Measurements from ENCODE around the gene TRAF3IP1. TPM values are rescaled to one million over a fixed set of nuclear protein-coding genes. Genes with fewer than 3 reads are reported as not detected.

The TRAF3IP1 gene
- total RNA-seq, 1 donor from 2014 or later = 21.7 TPM

GRCh38 chr2:238412067-238412767 is 91.9 kb downstream of the TRAF3IP1 start:
- DNase-seq (no peak), ATAC-seq (no peak)
- H3K27ac ChIP-seq = no peak overlapping the region
- TF ChIP-seq CTCF (IDR thresholded peaks at IDR 0.05) = no peak
- no peak overlapping the region for H3K4me3 ChIP-seq
- intact Hi-C loops (cut with DNase I) = no loop called here
- no peaks in the 10 kb centered on the region for H3K27me3 ChIP-seq (ENCODE audit: low read depth)
- H3K4me1 ChIP-seq = no peaks in the 10 kb centered on the region
- H3K36me3 ChIP-seq = no peaks in the 10 kb centered on the region
- H3K9me3 ChIP-seq = no peaks in the 10 kb centered on the region

- no peak for ATAC-seq
- no peak for DNase-seq
- TF ChIP-seq CTCF (IDR thresholded peaks at IDR 0.05) = no peak
- no peaks in the 10 kb centered on the region for H3K9me3 ChIP-seq
- H3K4me1 ChIP-seq = no peaks in the 10 kb centered on the region
- no peak overlapping the region for H3K27ac ChIP-seq
- no peaks in the 10 kb centered on the region for H3K36me3 ChIP-seq
- H3K4me3 ChIP-seq = no peak overlapping the region
- no peaks in the 10 kb centered on the region for H3K27me3 ChIP-seq (ENCODE audit: low read depth)
- intact Hi-C loops (cut with DNase I) = no loop called here
Measured at GRCh38 chr2:238413368-238413767, 93.0 kb downstream of the TRAF3IP1 start.

- Histone ChIP-seq H3K27ac (no peak overlapping the region), H3K27me3 (ENCODE audit: low read depth) (no peaks in the 10 kb centered on the region), H3K4me1 (no peaks in the 10 kb centered on the region), H3K36me3 (no peaks in the 10 kb centered on the region), H3K9me3 (no peaks in the 10 kb centered on the region), H3K4me3 (no peak overlapping the region)
- no peak for ATAC-seq
- intact Hi-C loops (cut with DNase I) = no loop called here
- DNase-seq = no peak
- no peak for TF ChIP-seq CTCF (IDR thresholded peaks at IDR 0.05)
Measured at GRCh38 chr2:238415036-238415764, 94.9 kb downstream of the TRAF3IP1 start.

DNA sequence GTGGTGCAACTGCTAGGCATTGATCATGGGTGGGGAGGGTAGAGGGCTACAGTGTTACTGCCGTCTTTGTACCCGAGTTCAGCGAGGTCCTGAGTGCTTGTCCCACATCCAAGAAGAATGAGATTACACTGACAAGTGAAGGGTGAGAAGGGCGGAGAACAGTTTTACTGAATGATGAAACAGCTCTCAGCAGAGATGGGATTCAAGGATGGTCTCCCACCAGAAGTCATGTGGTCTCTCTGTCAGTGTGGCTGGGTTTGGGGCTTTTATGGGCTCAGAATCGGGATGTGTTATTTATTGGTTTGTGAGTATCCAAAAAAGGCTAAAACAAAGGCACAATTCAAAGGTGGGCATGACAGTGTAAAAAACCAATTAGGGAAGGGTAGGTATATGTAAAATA is 95.6 kb downstream of the TRAF3IP1 start:
- H3K36me3 ChIP-seq = no peaks in the 10 kb centered on the region
- ATAC-seq (no peak), DNase-seq (no peak)
- no peaks in the 10 kb centered on the region for H3K27me3 ChIP-seq (ENCODE audit: low read depth)
- no peak for TF ChIP-seq CTCF (IDR thresholded peaks at IDR 0.05)
- H3K4me3 ChIP-seq = no peak overlapping the region
- no peaks in the 10 kb centered on the region for H3K4me1 ChIP-seq
- H3K27ac ChIP-seq = no peak overlapping the region
- no peaks in the 10 kb centered on the region for H3K9me3 ChIP-seq
- intact Hi-C loops (cut with DNase I) = no loop called here

DNA sequence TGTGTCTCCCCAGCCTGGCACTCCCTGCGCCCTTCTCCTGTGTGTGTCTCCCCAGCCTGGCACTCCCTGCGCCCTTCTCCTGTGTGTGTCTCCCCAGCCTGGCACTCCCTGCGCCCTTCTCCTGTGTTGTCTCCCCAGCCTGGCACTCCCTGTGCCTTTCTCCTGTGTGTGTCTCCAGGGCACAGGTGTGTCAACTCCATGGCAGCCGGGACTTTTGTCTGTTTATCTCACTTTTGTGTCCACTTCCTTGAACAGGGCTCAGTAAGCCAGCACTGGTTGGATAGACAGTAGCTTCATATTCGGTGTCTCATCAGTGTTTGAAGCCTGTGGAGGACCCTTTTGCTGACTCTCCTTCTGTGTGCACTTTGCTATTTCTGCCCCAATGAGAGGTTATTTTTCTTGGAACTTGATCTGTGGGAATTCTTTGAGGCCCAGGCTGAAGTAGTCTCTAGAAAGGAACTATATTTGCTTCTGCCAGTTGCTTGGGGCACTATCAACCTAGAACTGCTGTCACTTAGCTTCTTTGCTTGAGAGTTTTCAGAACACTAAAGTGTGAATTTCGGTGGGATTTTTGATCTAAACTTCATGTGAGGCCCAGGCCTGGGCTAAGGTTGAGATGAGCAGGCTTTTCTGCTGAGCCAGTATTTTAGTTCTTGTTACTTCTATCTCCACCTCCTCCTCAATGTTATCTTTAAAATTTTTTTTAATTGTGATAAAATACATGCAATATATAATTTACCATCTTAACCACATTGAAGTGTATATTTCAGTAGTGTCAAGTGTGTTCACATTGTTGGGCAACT is 98.1 kb downstream of the TRAF3IP1 start:
- TF ChIP-seq CTCF (IDR thresholded peaks at IDR 0.05) = no peak
- H3K4me1 ChIP-seq = no peaks in the 10 kb centered on the region
- no peak for ATAC-seq
- H3K27me3 ChIP-seq (ENCODE audit: low read depth) = no peaks in the 10 kb centered on the region
- intact Hi-C loops (cut with DNase I) = no loop called here
- no peaks in the 10 kb centered on the region for H3K9me3 ChIP-seq
- H3K36me3 ChIP-seq = no peaks in the 10 kb centered on the region
- no peak overlapping the region for H3K4me3 ChIP-seq
- no peak for DNase-seq
- no peak overlapping the region for H3K27ac ChIP-seq
